Right renal cortex interstitium (tissue), 3 donors: ENCODE results near the gene GARIN5A. TPM values are rescaled to one million over a fixed set of nuclear protein-coding genes. Genes with fewer than 3 reads are reported as not detected.

ENCODE experiments used
- DNase-seq, 3 donors: peaks; one replicate each; pipeline ENCODE4 v3.0.0-alpha.2; 2013; ENCODE audit warnings: low read depth in 3 of 3, low spot score in 2 of 3
- polyA plus RNA-seq, 3 donors: library from polyadenylated mRNA; unstranded; fragments of 120-200 nt; gene quantifications; one replicate each; pipeline ENCODE4 v1.2.1, GENCODE V29; 2013; ENCODE audit not compliant: insufficient read length in 3 of 3

The GARIN5A gene
- polyA plus RNA-seq = 1 to 10 TPM; 5.9 to 7.8 (median 6.8) TPM

- DNase-seq = peak; percentile 81 to 91 (median 87)
Observed at GRCh38 chr19:50476224-50476906, at the start of gene GARIN5A, which contains the start of gene EMC10. Gene GARIN5A, minus strand, starts transcription at chr19:50476848. Its CDS starts 460 bp downstream, at chr19:50476388. Gene EMC10, plus strand, starts transcription at chr19:50476507. Its CDS starts 38 bp downstream, at chr19:50476545.

GRCh38 chr19:50522881-50523280, 46.2 kb upstream of the GARIN5A start:
- DNase-seq = no peak

- DNase-seq = no peak
Observed at GRCh38 chr19:50520822-50521465, 44.3 kb upstream of the GARIN5A start.

GRCh38 chr19:50519006-50519575, 42.4 kb upstream of the GARIN5A start:
- no peak for DNase-seq

- DNase-seq = no peak
Observed at GRCh38 chr19:50518091-50519005, 41.7 kb upstream of the GARIN5A start.

GRCh38 chr19:50517704-50518075, 41.0 kb upstream of the GARIN5A start:
- DNase-seq = no peak

- no peak for DNase-seq
Observed at GRCh38 chr19:50516964-50517703, 40.5 kb upstream of the GARIN5A start.

- no peak for DNase-seq
Observed at GRCh38 chr19:50516456-50516855, 39.8 kb upstream of the GARIN5A start.

GRCh38 chr19:50515168-50515561, 38.5 kb upstream of the GARIN5A start:
- no peak for DNase-seq

GRCh38 chr19:50514346-50515167, 37.9 kb upstream of the GARIN5A start:
- DNase-seq = no peak

- no peak for DNase-seq
Observed at GRCh38 chr19:50513746-50514345, 37.2 kb upstream of the GARIN5A start, which contains the start of gene ASPDH. Gene ASPDH, minus strand, starts transcription at chr19:50513913. Its CDS starts 90 bp downstream, at chr19:50513823.

GRCh38 chr19:50512999-50513745, 36.5 kb upstream of the GARIN5A start:
- no peak for DNase-seq

- no peak for DNase-seq
Observed at GRCh38 chr19:50512112-50512998, 35.7 kb upstream of the GARIN5A start.

- DNase-seq = peak; percentile 95 to 97 (median 96)
Observed at GRCh38 chr19:50511069-50511822, 34.6 kb upstream of the GARIN5A start, which contains the start of gene JOSD2. Gene JOSD2, minus strand, starts transcription at chr19:50511191. Its CDS starts 760 bp downstream, at chr19:50510431.

- peak; percentile 52 to 74 (median 64) for DNase-seq
Observed at GRCh38 chr19:50510700-50511068, 34.0 kb upstream of the GARIN5A start.

- DNase-seq = no peak
Observed at GRCh38 chr19:50510121-50510670, 33.5 kb upstream of the GARIN5A start.
